H4 (cell line): ENCODE results near the gene TCEAL2. TPM values are rescaled to one million over a fixed set of nuclear protein-coding genes. Genes with fewer than 3 reads are reported as not detected.
"Not testable (repeated sequence)": the region's sequence is repeated elsewhere in the genome, so short reads cannot be mapped to it uniquely, and the experiment has no call there.

ENCODE experiments used
- DNase-seq: peaks from one replicate; pipeline ENCODE4 v3.0.0-alpha.2; 2015; ENCODE audit warnings: low spot score
- total RNA-seq: library from RNA; depleted of rRNA; stranded (reverse); fragments of >200 nt; shearing (Covaris generic); gene quantifications from 2 replicates; pipeline ENCODE4 v1.2.3, GENCODE V29; 2014; rRNA removed

Gene TCEAL2
- total RNA-seq: 2.6 and 3.8 TPM in 2 replicates

- DNase-seq: not testable (repeated sequence)
Observed at GRCh38 chrX:102125436-102125835, at the start of gene TCEAL2. TSS of gene TCEAL2 (plus strand) at chrX:102125679. CDS start at chrX:102126831, 1,152 bp downstream.

DNA sequence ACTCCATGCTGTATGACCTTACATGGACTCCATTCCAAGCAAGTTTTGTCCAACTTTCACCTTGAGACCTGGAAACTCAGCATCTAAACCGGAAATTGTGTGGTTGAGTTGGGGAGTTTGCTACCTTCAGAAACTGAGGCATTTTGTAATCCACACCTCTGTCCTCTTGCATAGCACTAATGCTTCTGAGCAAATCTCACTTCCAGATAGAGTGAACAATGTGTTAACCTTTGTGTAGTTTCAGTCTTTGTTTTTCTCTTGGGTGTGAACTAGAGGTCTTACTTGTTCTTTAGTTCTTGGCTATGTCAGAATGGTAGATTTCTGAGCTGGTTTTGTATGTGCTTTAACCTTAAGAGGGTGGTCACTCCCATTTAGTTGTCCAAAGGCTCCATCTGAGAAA lies 48.1 kb upstream of the TCEAL2 start:
- DNase-seq: no peak

DNA sequence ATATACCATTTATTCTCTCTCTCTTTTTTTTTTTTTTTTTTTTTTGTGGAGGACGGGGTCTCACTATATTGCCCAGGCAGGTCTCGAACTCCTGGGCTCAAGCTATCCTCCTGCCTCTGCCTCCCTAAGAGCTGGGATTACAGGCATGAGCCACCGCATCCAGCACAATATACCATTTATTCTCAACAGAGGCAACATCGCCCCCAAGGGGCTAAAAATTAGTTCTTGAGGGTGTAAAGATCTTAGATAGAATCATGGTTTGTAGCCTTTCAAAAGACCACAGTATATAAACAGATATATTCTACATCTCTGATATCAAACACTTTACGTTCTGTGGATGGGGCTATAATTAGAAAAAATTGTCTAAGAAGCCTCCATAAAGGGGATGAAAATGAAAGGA lies 39.8 kb upstream of the TCEAL2 start:
- DNase-seq: no peak

DNA sequence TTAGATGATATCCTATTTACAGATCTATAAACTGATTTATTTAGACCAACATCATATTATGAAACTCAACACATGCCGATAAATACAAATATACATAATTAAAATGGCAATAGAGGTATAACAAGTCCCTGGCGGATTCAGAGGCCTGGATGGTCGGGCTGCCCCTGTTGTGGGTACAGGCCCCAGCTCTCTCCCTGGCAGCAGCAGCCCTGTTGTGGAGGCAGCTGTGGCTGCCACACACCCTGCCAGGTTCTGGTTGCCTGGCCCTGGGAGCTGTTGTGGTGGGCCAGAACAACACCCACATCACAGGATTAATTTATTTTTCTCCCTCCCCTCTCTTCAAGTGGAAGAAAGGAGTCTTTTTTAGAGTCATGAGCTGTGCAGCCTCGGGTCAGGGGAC lies 12.1 kb upstream of the TCEAL2 start:
- no peak for DNase-seq

GRCh38 chrX:102115748-102116147 lies 9.7 kb upstream of the TCEAL2 start:
- no peak for DNase-seq

GRCh38 chrX:102125014-102125413 lies 465 bp upstream of the TCEAL2 start:
- not testable (repeated sequence) for DNase-seq

- not testable (repeated sequence) for DNase-seq
Observed at GRCh38 chrX:102126080-102126818, 770 bp downstream of the TCEAL2 start.

GRCh38 chrX:102126863-102127262 lies 1.4 kb downstream of the TCEAL2 start:
- no peak for DNase-seq

GRCh38 chrX:102129473-102129872 lies 4.0 kb downstream of the TCEAL2 start:
- DNase-seq: no peak

GRCh38 chrX:102138064-102138463 lies 12.6 kb downstream of the TCEAL2 start:
- no peak for DNase-seq

- DNase-seq: not testable (repeated sequence)
Observed at GRCh38 chrX:102140876-102141275, 15.4 kb downstream of the TCEAL2 start.

GRCh38 chrX:102141631-102142030 lies 16.2 kb downstream of the TCEAL2 start:
- not testable (repeated sequence) for DNase-seq

GRCh38 chrX:102142274-102142673 lies 16.8 kb downstream of the TCEAL2 start, which contains the start of gene TCEAL6:
TSS of gene TCEAL6 (minus strand) at chrX:102142481.
- DNase-seq: not testable (repeated sequence)

GRCh38 chrX:102154218-102154860 lies 28.9 kb downstream of the TCEAL2 start:
- DNase-seq: no peak

GRCh38 chrX:102154900-102155805 lies 29.7 kb downstream of the TCEAL2 start:
- DNase-seq: no peak

DNA sequence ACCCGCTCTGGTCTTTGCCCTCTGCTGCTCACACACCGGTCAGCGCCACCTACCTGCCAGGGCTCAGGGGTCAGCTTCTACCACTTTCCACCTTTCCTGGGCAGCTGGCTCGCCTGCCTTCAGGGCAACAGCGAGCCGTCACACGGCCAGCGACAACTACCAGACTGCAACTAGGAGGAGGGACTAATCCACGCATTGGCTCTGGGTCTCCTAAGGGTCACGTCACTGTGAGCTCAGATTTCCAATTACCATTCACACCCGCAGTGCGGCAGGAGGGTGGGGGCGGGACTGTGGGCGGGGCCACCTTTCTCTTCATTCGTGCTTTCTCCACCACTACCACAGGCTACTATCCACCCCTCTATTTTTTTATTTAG lies 30.3 kb downstream of the TCEAL2 start, which contains the start of gene BEX5:
BEX5 (minus strand) TSS at position 172 of the 374 bp plus-strand sequence. CDS start 1,712 bp downstream, outside the sequence.
- peak; percentile 44 for DNase-seq

Other genes with a start within 250 kb of the TCEAL2 start
- gene ZMAT1, start 193.7 kb upstream of the TCEAL2 start, total RNA-seq: 0.37 and 1.2 TPM in 2 replicates
- not detected in 2 replicates for gene TCEAL6, start 16.8 kb downstream of the TCEAL2 start, total RNA-seq
- gene BEX5, start 30.3 kb downstream of the TCEAL2 start, total RNA-seq: 1.3 TPM in 1 of 2 replicates, not detected in the other
- gene TCP11X1, start 89.6 kb downstream of the TCEAL2 start, total RNA-seq: 0.06 TPM in 1 of 2 replicates, not detected in the other
- 0.15 TPM in 1 of 2 replicates, not detected in the other for gene NXF2, start 121.5 kb downstream of the TCEAL2 start, total RNA-seq